Measurements from ENCODE around the gene HEATR5A. TPM values are rescaled to one million over a fixed set of nuclear protein-coding genes. Genes with fewer than 3 reads are reported as not detected.

HEATR5A gene
- total RNA-seq, 1 donor from 2014 or later, result 25.3 TPM

DNA sequence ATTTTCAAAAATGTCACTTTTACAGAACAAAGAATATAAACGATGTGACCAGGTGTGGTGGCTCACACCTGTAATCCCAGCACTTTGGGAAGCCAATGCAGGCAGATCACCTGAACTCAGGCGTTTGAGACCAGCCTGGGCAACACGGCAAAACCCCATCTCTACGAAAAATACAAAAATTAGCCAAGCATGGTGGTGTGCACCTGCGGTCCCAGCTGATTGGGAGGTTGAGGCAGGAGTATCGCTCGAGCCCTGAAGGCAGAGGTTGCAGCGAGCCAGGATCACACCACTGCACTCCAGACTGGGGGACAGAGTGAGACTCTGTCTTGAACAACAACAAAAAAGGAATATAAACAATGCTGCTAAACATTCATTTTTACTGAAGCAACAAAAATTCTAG, 15.2 kb downstream of the HEATR5A start:
- Mint-ChIP-seq H3K9me3 (ENCODE audit: unreplicated experiment) (no peaks in the 10 kb centered on the region), H3K27me3 (ENCODE audit: unreplicated experiment) (peaks cover 1% of the 10 kb centered on the region), H3K4me1 (ENCODE audit: unreplicated experiment) (no peaks in the 10 kb centered on the region), H3K4me3 (ENCODE audit: unreplicated experiment) (no peak overlapping the region), H3K27ac (ENCODE audit: unreplicated experiment) (no peak overlapping the region), H3K36me3 (ENCODE audit: low read depth, unreplicated experiment) (no peaks in the 10 kb centered on the region)
- no peak for DNase-seq (ENCODE audit: low spot score)
- TF ChIP-seq, protein P1, sequence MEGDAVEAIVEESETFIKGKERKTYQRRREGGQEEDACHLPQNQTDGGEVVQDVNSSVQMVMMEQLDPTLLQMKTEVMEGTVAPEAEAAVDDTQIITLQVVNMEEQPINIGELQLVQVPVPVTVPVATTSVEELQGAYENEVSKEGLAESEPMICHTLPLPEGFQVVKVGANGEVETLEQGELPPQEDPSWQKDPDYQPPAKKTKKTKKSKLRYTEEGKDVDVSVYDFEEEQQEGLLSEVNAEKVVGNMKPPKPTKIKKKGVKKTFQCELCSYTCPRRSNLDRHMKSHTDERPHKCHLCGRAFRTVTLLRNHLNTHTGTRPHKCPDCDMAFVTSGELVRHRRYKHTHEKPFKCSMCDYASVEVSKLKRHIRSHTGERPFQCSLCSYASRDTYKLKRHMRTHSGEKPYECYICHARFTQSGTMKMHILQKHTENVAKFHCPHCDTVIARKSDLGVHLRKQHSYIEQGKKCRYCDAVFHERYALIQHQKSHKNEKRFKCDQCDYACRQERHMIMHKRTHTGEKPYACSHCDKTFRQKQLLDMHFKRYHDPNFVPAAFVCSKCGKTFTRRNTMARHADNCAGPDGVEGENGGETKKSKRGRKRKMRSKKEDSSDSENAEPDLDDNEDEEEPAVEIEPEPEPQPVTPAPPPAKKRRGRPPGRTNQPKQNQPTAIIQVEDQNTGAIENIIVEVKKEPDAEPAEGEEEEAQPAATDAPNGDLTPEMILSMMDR (IDR thresholded peaks at IDR 0.05; ENCODE audit: unreplicated experiment), result no peak

GRCh38 chr14:31403707-31404106, 16.6 kb downstream of the HEATR5A start:
- Mint-ChIP-seq H3K4me1 (ENCODE audit: unreplicated experiment) (no peaks in the 10 kb centered on the region), H3K36me3 (ENCODE audit: low read depth, unreplicated experiment) (no peaks in the 10 kb centered on the region), H3K27me3 (ENCODE audit: unreplicated experiment) (peaks cover 1% of the 10 kb centered on the region), H3K27ac (ENCODE audit: unreplicated experiment) (no peak overlapping the region), H3K9me3 (ENCODE audit: unreplicated experiment) (no peaks in the 10 kb centered on the region), H3K4me3 (ENCODE audit: unreplicated experiment) (no peak overlapping the region)
- TF ChIP-seq, protein P1 (IDR thresholded peaks at IDR 0.05; ENCODE audit: unreplicated experiment), result no peak
- no peak for DNase-seq (ENCODE audit: low spot score)

DNA sequence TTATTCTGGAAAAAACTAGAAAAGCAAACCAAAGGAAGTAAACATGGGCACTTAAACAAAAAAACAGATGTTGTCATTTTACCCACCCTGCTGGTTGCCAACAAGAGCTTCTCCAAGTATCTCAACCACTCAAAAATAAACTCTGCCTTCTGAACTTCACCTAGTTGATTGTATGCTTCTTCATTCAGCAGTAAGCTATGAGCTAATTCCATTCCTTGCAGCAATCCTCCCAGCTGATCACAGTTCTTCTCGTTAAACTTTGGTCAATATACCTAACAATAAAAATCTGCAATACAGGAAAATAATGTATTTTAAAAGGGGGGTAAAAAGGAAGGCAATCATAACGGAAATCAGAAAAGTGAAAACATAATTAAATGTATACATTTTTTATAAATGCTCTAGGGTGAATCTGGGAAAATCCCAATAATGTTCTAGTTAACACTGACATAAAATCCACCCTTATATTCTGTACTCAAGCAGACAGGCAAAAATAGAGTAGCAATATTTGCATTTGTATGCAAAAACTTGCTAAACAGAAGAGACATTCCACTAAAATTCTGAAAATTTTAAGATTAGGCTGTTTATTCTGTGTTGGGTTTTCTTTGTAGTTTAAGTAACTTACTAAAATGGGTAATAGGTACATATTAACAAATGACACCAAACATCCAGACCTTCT, 17.4 kb downstream of the HEATR5A start:
- no peak for DNase-seq (ENCODE audit: low spot score)
- TF ChIP-seq, protein P1 (IDR thresholded peaks at IDR 0.05; ENCODE audit: unreplicated experiment), result no peak
- H3K36me3 Mint-ChIP-seq (ENCODE audit: low read depth, unreplicated experiment), result peaks cover 2% of the 10 kb centered on the region
- H3K9me3 Mint-ChIP-seq (ENCODE audit: unreplicated experiment), result no peaks in the 10 kb centered on the region
- no peaks in the 10 kb centered on the region for H3K4me1 Mint-ChIP-seq (ENCODE audit: unreplicated experiment)
- no peak overlapping the region for H3K4me3 Mint-ChIP-seq (ENCODE audit: unreplicated experiment)
- peaks cover 1% of the 10 kb centered on the region for H3K27me3 Mint-ChIP-seq (ENCODE audit: unreplicated experiment)
- H3K27ac Mint-ChIP-seq (ENCODE audit: unreplicated experiment), result no peak overlapping the region

DNA sequence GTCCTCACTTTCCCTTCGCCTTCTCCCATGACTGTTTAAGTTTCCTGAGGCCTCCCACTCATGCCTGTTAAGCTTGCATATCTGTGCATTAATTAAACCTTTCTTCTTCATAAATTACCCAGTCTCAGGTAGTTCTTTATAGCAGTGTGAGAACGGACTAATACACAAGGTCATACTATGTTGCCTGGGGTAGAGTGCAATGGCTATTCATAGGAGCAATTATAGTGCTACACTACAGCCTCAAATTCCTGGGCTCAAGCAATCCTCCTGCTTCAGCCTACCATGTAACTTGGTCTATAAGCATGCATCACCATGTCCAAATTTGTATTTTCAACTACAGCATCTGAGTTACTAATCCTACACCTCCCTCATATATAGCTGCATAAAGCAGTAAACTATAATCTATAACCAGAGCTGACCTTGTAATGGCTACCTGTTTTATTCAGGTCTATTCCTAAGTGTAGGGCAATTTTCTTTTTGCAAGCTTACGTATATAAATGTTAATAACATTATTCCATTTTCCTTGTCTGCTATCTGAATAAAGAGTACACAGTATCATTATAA, 18.9 kb downstream of the HEATR5A start:
- H3K9me3 Mint-ChIP-seq (ENCODE audit: unreplicated experiment), result no peaks in the 10 kb centered on the region
- H3K27me3 Mint-ChIP-seq (ENCODE audit: unreplicated experiment), result peaks cover 1% of the 10 kb centered on the region
- no peak overlapping the region for H3K4me3 Mint-ChIP-seq (ENCODE audit: unreplicated experiment)
- no peak overlapping the region for H3K27ac Mint-ChIP-seq (ENCODE audit: unreplicated experiment)
- TF ChIP-seq, protein P1 (IDR thresholded peaks at IDR 0.05; ENCODE audit: unreplicated experiment), result no peak
- H3K36me3 Mint-ChIP-seq (ENCODE audit: low read depth, unreplicated experiment), result peaks cover 5% of the 10 kb centered on the region
- no peaks in the 10 kb centered on the region for H3K4me1 Mint-ChIP-seq (ENCODE audit: unreplicated experiment)
- no peak for DNase-seq (ENCODE audit: low spot score)

DNA sequence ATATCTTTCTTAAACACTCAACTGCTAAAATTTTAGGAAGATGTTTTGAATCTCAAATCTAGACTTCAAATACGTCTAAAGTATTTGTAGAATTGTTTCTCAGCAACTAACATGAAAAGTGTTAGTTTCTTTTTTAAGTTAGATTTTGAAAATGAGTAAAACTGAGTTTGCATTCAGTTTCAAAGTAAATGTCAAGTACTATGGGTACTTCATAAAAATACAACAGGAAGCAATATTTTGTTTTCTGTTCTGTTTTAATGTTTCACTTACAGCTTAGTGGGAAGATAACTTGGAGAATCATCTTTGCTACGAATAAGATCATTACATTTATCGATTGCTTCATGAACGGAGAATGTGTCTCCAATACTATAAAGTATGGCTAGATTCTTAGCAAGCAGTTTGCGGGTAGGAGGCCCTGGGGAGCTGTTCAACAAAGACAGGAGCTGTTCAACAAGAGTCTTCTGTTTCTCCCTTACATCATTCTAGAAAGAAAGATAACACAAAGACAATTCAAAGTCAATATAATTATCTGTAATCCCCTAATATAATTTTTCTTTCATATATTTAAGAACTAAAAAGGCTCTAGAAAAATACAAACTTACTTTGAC, 20.2 kb downstream of the HEATR5A start:
- peaks cover 5% of the 10 kb centered on the region for H3K36me3 Mint-ChIP-seq (ENCODE audit: low read depth, unreplicated experiment)
- TF ChIP-seq, protein P1 (IDR thresholded peaks at IDR 0.05; ENCODE audit: unreplicated experiment), result no peak
- H3K27ac Mint-ChIP-seq (ENCODE audit: unreplicated experiment), result no peak overlapping the region
- H3K4me3 Mint-ChIP-seq (ENCODE audit: unreplicated experiment), result no peak overlapping the region
- DNase-seq (ENCODE audit: low spot score), result no peak
- H3K9me3 Mint-ChIP-seq (ENCODE audit: unreplicated experiment), result no peaks in the 10 kb centered on the region
- H3K4me1 Mint-ChIP-seq (ENCODE audit: unreplicated experiment), result no peaks in the 10 kb centered on the region
- peaks cover 1% of the 10 kb centered on the region for H3K27me3 Mint-ChIP-seq (ENCODE audit: unreplicated experiment)
